Measurements from ENCODE around the gene PKD1L1. TPM values are rescaled to one million over a fixed set of nuclear protein-coding genes. Genes with fewer than 3 reads are reported as not detected.

PKD1L1 gene
- total and polyA plus RNA-seq, 8 donors, result 0.13 to 0.67 (median 0.34) TPM

- no peak overlapping the region for H3K4me3 ChIP-seq
- H3K27me3 ChIP-seq, result no peaks in the 10 kb centered on the region
- peaks cover 0 to 17% of the 10 kb centered on the region in 2 donors for H3K36me3 ChIP-seq
- H3K27ac ChIP-seq, result peak overlapping the region; percentile 43 to 51
- intact Hi-C loops (cut with DNase I), result no loop called here
- DNase-seq (peak in 1 of 4 donors; percentile 25), ATAC-seq (peak; percentile 82)
- peaks cover 5 to 12% of the 10 kb centered on the region in 2 donors for H3K4me1 ChIP-seq
- TF ChIP-seq CTCF (IDR thresholded peaks at IDR 0.05), result no peak
- no peaks in the 10 kb centered on the region for H3K9me3 ChIP-seq
Measured at GRCh38 chr7:47950714-47951113, 2.4 kb upstream of the PKD1L1 start.

- Histone ChIP-seq H3K27ac (no peak overlapping the region), H3K36me3 (peaks cover 0 to 11% of the 10 kb centered on the region in 2 donors), H3K4me1 (peaks cover 5 to 13% of the 10 kb centered on the region in 2 donors), H3K4me3 (no peak overlapping the region), H3K27me3 (no peaks in the 10 kb centered on the region), H3K9me3 (no peaks in the 10 kb centered on the region)
- intact Hi-C loops (cut with DNase I), result loop anchor here in 1 of 2 donors (5.0 kb wide), 1 partner anchor 163 kb away; no protein-coding TSS in a partner anchor
- ATAC-seq, result no peak
- DNase-seq, result no peak
- no peak for TF ChIP-seq CTCF (IDR thresholded peaks at IDR 0.05)
Measured at GRCh38 chr7:47949703-47950102, 1.4 kb upstream of the PKD1L1 start.

GRCh38 chr7:47947355-47947749 is 914 bp downstream of the PKD1L1 start:
- ATAC-seq (no peak), DNase-seq (no peak)
- TF ChIP-seq CTCF (IDR thresholded peaks at IDR 0.05), result no peak
- Histone ChIP-seq H3K9me3 (no peaks in the 10 kb centered on the region), H3K36me3 (no peaks in the 10 kb centered on the region), H3K4me3 (no peak overlapping the region), H3K27ac (peak overlapping the region in 1 of 2 donors; percentile 18), H3K27me3 (no peaks in the 10 kb centered on the region), H3K4me1 (peaks cover 5 to 25% of the 10 kb centered on the region in 2 donors)
- intact Hi-C loops (cut with DNase I), result loop anchor here in 1 of 2 donors (5.0 kb wide), 1 partner anchor 165 kb away; no protein-coding TSS in a partner anchor

GRCh38 chr7:47946581-47947354 is 1.5 kb downstream of the PKD1L1 start:
- Histone ChIP-seq H3K4me1 (peaks cover 8 to 31% of the 10 kb centered on the region in 2 donors), H3K4me3 (no peak overlapping the region), H3K27ac (peak overlapping the region in 1 of 2 donors; percentile 18), H3K36me3 (no peaks in the 10 kb centered on the region), H3K9me3 (no peaks in the 10 kb centered on the region), H3K27me3 (no peaks in the 10 kb centered on the region)
- intact Hi-C loops (cut with DNase I), result loop anchor here in 1 of 2 donors (5.0 kb wide), 1 partner anchor 166 kb away; no protein-coding TSS in a partner anchor
- TF ChIP-seq CTCF (IDR thresholded peaks at IDR 0.05), result no peak
- ATAC-seq (no peak), DNase-seq (no peak)

GRCh38 chr7:47945261-47946015 is 2.8 kb downstream of the PKD1L1 start:
- DNase-seq (peak in 3 of 4 donors; percentile 45 to 72 (median 71)), ATAC-seq (peak; percentile 74)
- peak; percentile 62 to 83 for TF ChIP-seq CTCF (IDR thresholded peaks at IDR 0.05)
- H3K27me3 ChIP-seq, result no peaks in the 10 kb centered on the region
- H3K27ac ChIP-seq, result no peak overlapping the region
- H3K9me3 ChIP-seq, result no peaks in the 10 kb centered on the region
- no peaks in the 10 kb centered on the region for H3K36me3 ChIP-seq
- no peak overlapping the region for H3K4me3 ChIP-seq
- H3K4me1 ChIP-seq, result peaks cover 15 to 34% of the 10 kb centered on the region in 2 donors
- intact Hi-C loops (cut with DNase I), result loop anchor here in 1 of 2 donors (5.0 kb wide), 1 partner anchor 167 kb away; no protein-coding TSS in a partner anchor
